Measurements from ENCODE around the gene CCND2.

DNA sequence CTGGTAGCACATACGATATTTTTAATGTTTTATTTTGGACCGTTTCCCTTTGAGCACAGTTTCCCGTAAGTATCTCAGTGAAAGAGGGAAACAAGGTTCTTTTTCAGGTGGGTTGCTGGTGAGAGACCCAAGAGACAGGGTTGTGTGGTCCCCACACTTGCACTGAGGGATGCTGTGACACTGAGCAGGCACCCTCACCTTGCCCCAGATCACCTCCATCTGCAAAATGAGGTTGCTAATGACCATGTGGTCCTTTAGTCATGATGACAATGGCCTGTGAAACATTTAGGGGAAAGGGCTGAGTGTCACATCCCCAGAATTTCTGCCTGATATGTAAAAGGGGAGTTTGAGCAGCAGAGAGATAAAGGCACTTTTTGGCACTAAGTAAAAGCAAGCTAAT, 4.3 kb downstream of the CCND2 start:
- peak; percentile 26; the same call in 1 of the 2 replicates for TF ChIP-seq POLR2A (IDR thresholded peaks at IDR 0.05; ENCODE audit: low read depth, low read length)
- no peak for TF ChIP-seq TAF1 (IDR thresholded peaks at IDR 0.05; ENCODE audit: borderline replicate concordance, low read depth, low read length)

Data from GM12892 (cell line).